ENCODE data around the gene DPAGT1. TPM values are rescaled to one million over a fixed set of nuclear protein-coding genes. Genes with fewer than 3 reads are reported as not detected.
"Not testable (repeated sequence)": the region's sequence is repeated elsewhere in the genome, so short reads cannot be mapped to it uniquely, and the experiment has no call there.

The DPAGT1 gene
- total and polyA plus RNA-seq, 8 donors, result 21.3 to 46.2 (median 29.0) TPM

DNA sequence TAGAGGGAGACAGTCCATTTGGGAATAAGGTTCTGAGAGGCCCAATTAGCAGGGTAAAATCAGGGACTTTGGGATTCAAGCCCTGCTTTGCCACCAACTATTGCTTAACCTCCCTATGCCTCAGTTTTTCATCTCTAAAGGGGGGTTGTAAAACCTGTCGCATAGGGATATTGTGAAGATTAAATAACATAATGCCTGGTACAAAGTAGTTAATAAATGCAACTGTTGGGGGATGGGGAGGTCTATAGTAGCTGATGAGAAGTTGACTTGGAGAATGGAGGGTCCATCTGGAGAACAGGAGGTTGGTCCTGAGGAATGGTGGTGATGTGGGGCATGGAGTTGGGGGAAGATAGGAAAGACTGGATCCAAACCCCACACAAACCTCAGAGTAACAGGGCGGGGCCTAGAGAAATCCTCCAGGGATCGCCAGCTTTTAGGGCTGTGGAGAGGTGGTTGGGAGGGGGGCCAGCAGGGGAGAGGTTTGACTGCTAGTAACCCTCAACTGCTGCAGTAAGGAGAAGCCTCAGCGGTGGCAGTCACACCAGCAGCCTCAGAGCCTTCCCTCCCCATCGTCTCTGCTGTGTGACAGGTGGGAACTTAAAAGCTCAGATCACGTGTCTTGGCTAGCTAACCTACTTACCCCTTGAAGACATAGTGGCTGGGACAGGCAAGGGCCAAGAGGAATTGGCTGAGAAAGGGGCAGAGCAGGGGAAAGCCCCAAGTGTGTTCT lies 46.1 kb upstream of the DPAGT1 start:
- ATAC-seq, result no peak
- intact Hi-C loops (cut with DNase I), result no loop called here

DNA sequence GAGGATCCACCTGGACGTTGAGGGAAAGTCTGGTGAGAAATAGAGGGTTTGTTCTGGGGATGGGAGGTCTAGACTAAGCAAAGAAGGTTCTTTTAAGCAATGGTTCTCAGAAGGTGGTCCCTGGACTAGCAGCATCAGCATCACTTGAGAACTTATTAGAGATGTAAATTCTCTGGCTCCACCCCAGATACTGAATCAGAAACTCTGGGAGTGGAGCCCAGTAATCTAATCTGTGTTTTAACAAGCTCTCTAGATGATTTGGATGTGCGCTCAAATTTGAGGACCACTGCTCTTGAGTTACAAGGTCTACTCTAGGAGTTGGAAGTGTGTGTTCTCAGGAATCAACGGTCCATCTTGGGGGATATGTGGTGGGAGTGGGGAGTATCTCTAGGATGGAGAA lies 43.9 kb upstream of the DPAGT1 start:
- FAIRE-seq, result no peak
- no peak overlapping the region for H3K4me3 ChIP-seq
- WGBS, 2 donors, result 29 to 33% methylated on average over 3 of the region's 3 CpGs
- TF ChIP-seq, protein P1, sequence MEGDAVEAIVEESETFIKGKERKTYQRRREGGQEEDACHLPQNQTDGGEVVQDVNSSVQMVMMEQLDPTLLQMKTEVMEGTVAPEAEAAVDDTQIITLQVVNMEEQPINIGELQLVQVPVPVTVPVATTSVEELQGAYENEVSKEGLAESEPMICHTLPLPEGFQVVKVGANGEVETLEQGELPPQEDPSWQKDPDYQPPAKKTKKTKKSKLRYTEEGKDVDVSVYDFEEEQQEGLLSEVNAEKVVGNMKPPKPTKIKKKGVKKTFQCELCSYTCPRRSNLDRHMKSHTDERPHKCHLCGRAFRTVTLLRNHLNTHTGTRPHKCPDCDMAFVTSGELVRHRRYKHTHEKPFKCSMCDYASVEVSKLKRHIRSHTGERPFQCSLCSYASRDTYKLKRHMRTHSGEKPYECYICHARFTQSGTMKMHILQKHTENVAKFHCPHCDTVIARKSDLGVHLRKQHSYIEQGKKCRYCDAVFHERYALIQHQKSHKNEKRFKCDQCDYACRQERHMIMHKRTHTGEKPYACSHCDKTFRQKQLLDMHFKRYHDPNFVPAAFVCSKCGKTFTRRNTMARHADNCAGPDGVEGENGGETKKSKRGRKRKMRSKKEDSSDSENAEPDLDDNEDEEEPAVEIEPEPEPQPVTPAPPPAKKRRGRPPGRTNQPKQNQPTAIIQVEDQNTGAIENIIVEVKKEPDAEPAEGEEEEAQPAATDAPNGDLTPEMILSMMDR (IDR thresholded peaks at IDR 0.05), result no peak
- DNase-seq, result no peak
- no peaks in the 10 kb centered on the region for H3K36me3 ChIP-seq
- ATAC-seq, result no peak
- no peak overlapping the region for H3K27ac ChIP-seq
- no peaks in the 10 kb centered on the region for H3K9me3 ChIP-seq
- intact Hi-C loops (cut with DNase I), result no loop called here
- H3K4me1 ChIP-seq, result no peaks in the 10 kb centered on the region
- H3K27me3 ChIP-seq, result no peaks in the 10 kb centered on the region

More for the DNA sequence above, 46.1 kb upstream of the DPAGT1 start:
- Histone ChIP-seq H3K4me3 (no peak overlapping the region), H3K27me3 (no peaks in the 10 kb centered on the region), H3K36me3 (no peaks in the 10 kb centered on the region), H3K4me1 (no peaks in the 10 kb centered on the region), H3K9me3 (no peaks in the 10 kb centered on the region), H3K27ac (no peak overlapping the region)
- 70 to 71% methylated on average over 6 of the region's 6 CpGs for WGBS, 2 donors
- DNase-seq (peak in 1 of 6 donors; percentile 18), FAIRE-seq (no peak)
- TF ChIP-seq, protein P1 (IDR thresholded peaks at IDR 0.05), result no peak

DNA sequence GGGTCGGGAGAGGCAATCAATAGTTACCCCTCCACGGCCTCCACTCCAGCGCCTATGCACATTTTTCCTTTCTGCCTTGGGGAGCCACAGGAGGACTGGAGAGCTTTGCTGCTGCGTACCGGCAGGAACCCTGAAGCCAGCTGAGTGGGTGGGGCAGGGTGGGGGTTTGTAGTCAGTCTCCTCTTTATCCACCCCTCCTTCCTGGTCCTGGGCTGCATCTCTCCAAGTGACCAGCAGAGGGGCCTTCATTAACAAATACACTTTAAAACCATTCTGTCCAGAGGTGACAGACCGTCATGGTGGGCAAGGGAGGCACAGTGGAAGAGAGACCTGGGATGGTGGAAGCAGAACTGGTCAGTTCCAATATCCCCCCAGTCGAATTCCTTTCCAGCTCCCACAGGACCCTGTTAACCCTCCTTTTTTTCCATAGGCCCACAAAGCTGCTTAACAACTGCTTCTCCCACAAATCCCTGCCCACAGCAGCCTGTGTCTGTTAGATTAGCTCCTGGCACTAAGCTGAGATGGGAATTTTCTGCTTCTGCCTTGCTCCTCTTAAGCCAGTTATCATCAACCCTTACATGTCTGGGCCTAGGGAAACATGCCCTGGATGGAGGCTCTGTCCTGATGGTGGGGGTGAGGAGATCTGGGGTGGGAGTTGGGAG lies 43.3 kb upstream of the DPAGT1 start:
- FAIRE-seq (no peak), ATAC-seq (peak; percentile 78 to 94 (median 92)), DNase-seq (peak in 5 of 6 donors; percentile 49 to 69 (median 62))
- Histone ChIP-seq H3K4me3 (no peak overlapping the region), H3K27ac (no peak overlapping the region), H3K36me3 (no peaks in the 10 kb centered on the region), H3K9me3 (no peaks in the 10 kb centered on the region), H3K27me3 (no peaks in the 10 kb centered on the region), H3K4me1 (no peaks in the 10 kb centered on the region)
- TF ChIP-seq, protein P1 (IDR thresholded peaks at IDR 0.05), result peak; percentile 50 to 57 (median 54)
- WGBS, 2 donors, result 7 to 11% methylated on average over 7 of the region's 7 CpGs
- intact Hi-C loops (cut with DNase I), result no loop called here

DNA sequence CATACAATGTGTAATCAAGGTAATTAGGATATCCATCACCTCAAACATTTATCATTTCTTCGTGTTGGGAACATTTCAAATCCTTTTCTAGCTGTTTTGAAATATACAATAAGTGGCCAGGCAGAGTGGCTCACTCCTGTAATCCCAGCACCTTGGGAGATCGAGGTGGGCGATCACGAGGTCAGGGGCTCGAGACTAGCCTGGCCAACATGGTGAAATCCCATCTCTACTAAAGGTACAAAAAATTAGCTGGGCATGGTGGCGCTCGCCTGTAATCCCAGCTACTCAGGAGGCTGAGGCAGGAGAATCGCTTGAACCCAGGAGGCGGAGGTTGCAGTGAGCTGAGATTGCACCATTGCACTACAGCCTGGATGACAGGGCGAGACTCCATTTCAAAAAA lies 37.6 kb upstream of the DPAGT1 start:
- FAIRE-seq; H3K4me1 ChIP-seq; H3K36me3 ChIP-seq; H3K9me3 ChIP-seq; ATAC-seq; DNase-seq; H3K4me3 ChIP-seq; intact Hi-C loops (cut with DNase I); H3K27ac ChIP-seq; H3K27me3 ChIP-seq: not testable (repeated sequence)
- 77 to 84% methylated on average over 10 of the region's 10 CpGs for WGBS, 2 donors

DNA sequence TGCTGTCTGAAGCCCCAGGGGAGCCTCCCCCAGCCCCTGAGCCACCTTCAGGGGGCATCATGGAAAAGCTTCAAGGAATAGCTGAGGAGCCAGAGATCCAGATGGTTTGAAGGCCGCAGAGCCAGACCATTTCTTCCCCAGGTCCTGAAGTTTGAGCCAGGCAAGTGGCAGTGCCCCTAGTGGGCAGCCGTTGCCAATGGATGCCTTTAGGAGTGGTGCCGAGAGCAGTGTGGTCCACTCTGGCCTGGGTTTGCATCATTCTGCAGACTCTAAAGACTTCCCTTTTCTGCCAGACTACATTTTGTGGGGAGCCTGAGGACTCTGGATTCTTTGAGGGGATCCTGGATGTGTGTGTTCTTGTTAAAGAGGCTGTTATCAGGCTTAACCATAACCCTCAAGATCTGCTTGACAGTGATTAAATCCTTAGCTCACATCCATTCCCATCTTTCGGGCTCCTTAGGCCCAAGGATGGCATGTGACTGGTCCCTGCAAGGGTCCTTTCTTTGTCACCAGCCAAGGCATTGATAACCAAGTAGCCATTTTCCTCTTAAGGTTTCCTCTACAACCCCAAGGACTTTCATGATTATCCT lies 32.8 kb upstream of the DPAGT1 start:
- no peak overlapping the region for H3K4me3 ChIP-seq
- FAIRE-seq (no peak), DNase-seq (peak in 2 of 6 donors; percentile 50 to 59), ATAC-seq (peak; percentile 69 to 89 (median 84))
- intact Hi-C loops (cut with DNase I), result no loop called here
- no peak overlapping the region for H3K27ac ChIP-seq
- H3K27me3 ChIP-seq, result no peaks in the 10 kb centered on the region
- WGBS, 2 donors, result 42 to 46% methylated on average over 4 of the region's 4 CpGs
- TF ChIP-seq, protein P1 (IDR thresholded peaks at IDR 0.05), result peak; percentile 36 to 63 (median 46)
- H3K9me3 ChIP-seq, result no peaks in the 10 kb centered on the region
- H3K36me3 ChIP-seq, result peaks cover 6 to 32% (median 16%) of the 10 kb centered on the region in 3 donors
- no peaks in the 10 kb centered on the region for H3K4me1 ChIP-seq

All from pancreas (tissue), 10 donors.